Limb (tissue), 2 donors: Measurements from ENCODE around the gene TXNDC17.
"Not testable (repeated sequence)": the region's sequence is repeated elsewhere in the genome, so short reads cannot be mapped to it uniquely, and the experiment has no call there.

Source experiments
- DNase-seq, 2 donors: peaks; one replicate each; pipeline ENCODE4 v3.0.0-alpha.2; 2016; ENCODE audit errors: extremely low spot score in 2 of 2

The TXNDC17 gene

DNA sequence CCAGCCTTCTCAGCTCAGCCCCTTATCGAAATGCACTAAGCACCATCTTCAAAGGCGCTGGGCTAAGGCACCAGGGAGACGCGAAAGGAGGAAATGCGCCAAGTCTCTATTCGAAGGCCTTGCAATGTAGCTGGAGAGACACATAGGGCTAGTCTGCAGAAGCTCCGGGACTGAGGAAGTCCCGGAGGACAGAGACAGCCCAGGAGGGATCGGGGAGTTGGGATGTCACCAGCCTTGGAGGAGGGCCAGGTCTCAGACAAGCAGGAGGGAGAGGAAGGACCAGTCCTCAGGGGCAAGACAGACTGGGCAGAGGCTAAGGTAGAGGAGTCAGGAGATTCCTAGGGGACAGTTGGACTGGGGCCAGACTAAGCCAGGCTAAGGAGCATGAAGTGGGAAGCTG, 19.2 kb downstream of the TXNDC17 start:
- no peak for DNase-seq

DNA sequence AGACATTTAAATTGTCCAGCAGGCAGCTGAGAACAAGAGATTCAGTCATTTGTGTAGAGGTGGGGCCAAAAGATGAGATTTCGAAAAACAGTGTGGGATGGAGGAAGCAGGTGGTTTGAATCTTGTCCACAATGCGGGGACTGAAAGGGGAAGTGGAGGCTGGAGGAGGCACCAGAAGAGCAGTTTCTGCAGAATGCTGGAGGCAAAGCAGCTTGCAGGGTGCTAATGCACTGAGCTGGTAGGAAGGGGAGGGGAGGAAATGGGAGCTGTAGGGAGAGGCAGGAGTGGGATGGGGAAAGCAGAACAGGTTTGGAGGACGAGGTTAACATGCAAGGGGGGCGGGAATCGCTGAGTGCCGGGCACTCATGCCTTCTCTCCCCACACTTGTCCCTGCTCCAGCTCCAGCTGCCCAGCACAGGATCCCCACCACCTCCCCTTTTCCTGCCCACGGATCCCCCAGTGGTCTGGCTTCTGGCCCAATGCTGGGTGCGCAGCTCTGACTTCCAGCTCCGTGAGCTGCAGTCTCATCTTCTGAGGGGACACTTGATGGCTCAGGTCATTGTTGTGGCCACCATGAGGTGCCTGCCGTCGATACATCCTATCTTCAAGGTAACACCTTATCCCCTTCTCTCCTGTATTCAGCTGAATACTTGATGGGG, 20.1 kb downstream of the TXNDC17 start:
- DNase-seq = no peak

DNA sequence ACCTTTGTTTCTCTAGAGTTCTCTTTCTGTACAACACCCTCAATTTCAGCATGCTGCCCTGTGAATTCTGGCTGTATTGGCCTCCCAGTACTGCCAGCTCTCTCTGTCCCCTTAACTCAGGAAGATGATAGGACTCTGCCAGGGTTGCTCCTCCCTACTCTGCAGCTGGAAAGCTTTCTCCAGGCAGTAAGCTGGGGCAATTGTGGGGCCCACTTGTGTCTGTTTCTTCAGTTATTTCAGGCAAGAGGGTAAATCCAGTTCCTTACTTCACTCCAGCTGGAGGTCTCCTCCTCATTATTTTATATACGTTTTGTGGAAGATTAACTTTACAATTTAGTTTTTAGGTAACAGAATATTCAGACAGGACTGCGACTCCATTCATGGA, 20.6 kb downstream of the TXNDC17 start:
- DNase-seq = no peak

DNA sequence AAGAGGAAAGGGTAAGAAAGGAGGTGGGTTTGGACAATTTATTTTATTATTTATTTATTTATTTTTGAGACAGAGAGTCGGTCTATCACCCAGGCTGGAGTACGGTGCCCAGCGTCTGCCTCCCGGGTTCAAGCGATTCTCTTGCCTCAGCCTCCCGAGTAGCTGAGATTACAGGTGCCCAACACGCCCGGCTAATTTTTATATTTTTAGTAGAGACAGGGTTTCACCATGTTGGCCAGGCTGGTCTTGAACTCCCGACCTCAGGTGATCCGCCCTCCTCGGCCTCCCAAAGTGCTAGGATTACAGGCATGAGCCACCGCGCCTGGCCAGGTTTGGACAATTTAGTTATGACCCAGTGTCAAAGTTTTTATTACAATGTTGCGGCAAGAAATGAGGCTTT, 22.3 kb downstream of the TXNDC17 start:
- DNase-seq = not testable (repeated sequence)

DNA sequence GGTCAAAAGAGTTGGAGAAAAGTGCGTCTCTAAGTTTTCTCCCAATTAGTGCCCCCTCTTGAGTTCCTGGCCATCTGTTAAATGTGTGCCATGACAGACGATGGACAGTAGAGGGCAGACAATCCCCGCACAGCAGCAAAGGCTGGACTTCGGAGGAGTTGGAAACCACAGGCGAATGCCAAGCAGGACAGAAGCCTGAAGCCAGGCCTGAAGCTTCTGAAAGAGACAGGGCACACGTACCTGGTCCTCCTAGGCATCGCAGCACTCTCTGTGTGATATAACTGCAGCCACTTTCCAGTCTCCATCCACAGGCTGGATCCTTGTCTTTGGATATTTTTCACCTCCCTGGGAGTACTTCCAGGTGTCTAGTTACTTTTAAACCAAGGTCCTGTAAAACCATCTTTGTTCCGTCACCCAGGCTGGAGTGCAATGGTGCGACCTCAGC, 25.2 kb downstream of the TXNDC17 start:
- peak; percentile 75 to 82 for DNase-seq

DNA sequence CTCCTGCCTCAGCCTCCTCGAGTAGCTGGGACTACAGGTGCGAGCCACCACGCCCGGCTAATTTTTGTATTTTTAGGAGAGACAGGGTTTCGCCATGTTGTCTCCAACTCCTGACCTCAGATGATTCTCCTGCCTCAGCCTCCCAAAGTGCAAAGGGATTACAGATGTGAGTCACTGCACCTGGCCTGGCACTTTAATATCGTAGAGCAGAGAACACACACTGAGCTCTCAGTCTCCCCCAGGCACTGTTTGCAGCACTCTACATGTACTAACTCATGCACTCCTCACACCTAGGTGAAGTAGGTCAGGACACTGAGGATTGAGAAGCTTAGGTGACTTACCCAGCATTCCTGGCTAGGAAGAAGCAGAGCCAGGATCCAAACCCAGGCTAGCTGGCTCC, 25.7 kb downstream of the TXNDC17 start:
- DNase-seq = peak in 1 of 2 donors; percentile 9

DNA sequence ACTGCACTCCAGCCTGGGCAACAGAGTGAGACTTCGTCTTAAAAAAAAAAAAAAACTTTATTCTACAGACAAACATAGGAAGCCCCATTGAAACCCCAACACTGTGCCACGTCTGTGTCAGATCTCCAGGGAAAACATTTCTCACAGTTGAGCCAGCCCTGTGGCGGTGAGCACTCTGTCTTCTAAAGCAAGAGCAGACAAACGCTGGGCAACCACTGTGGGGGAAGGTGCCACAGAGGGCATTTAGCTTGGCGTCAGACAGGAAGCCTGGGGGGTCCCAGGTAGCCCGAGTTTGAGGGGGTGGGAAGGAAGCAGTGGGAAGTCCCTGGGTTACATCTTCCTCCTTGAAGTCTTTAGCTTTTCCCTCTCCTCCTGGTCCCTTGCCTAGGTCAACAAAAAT, 26.7 kb downstream of the TXNDC17 start:
- no peak for DNase-seq

DNA sequence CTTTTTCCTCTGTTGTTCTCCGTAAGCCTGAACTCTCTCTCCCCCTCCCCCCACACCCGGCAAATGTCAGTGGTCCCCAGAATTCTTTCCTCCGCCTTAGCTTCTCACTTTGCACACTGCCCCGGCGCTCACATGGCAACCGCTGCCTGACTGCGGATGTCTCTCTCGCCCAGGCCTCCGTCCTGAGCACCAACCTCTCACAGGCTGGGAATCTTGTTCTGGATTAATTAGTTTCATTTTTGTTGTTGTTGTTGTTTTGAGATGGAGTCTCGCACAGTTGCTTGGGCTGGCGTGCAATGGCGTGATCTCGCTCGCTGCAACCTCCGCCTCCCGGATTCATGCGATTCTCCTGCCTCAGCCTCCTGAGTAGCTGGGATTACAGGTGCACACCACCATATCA, 27.4 kb downstream of the TXNDC17 start:
- no peak for DNase-seq

DNA sequence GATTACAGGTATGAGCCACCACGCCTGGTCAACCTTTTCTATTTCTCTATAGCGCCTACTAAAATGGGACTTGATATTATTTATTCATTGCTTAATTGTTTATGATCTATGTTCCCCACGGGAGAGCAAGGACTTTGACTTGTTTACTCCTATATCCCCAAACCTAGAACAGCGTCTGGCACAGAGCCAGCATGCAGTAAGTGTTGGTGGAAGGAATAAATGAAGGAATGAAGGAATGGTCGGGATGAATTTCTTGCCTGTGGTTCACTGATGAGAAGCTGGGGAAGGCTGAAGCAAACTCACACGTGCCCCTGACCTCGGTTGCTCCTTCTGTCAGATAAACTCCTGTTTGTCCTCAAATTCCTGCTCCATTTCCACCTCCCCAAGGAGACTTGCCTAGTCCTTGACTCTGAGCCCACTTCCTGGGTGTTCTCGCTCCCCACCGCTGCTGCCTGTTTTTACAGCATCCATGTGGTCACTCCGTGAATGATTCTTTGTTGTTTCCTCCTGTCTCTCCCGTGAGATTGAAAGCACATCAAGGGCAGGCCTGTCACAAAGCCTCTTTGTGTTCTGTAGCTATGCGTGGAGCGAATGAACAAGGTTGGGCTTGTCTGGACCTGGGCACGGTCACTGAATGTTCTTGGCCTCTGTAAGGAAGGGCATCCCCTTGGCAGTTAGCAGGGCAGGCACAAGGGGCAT, 28.0 kb downstream of the TXNDC17 start:
- no peak for DNase-seq

DNA sequence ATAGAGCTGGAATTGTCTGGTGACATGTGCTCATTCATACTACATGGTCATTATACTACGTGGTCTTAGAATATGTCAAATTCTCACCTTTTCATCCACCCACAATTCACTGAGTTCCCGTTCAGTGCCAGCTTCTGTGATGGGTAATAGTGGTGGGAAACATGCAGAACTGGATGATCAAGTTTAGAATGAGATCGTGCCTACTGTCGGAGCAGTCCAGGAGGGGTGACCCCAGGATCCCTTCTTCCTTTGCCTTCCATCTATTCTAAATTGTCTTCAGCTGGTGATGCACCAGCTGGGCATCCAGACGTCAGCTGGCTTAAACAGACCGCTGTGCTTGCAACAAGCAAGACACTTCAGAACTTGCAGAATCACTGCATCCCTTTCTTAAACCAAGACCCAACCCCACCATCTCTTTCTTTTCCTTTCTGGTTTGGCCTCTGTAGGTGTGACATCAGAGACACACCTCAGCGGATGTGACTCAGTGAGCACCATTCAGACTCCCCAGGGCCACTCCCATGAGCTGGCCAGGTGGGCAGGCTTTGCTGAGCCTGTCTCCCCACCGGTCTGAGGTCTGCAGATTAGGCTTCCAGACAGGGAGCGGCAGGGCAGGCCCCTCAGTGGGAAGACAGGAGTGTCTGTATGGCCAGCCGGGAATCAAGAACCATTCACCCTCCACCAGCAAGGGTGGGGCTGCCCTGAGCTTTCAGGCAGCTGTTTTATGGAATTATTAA, 28.8 kb downstream of the TXNDC17 start:
- DNase-seq = no peak

DNA sequence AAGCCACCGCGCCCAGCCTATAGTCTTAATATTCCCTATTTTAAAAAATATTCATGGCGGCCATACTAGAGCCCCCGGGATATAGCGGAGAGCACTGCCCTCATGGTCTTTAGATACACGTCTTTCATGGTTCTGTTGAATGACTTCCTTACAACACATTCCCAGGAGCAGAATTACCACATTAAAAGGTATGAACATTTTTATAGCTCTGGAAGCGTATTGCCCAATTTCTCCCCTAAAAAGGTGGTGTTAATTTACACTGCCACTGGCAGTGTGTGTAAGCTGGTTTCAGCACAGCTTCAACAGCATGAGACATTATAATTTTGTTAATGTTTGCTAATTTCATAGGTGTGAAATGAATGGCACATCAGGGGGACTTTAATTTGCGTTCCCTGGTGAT, 29.7 kb downstream of the TXNDC17 start:
- DNase-seq = no peak

DNA sequence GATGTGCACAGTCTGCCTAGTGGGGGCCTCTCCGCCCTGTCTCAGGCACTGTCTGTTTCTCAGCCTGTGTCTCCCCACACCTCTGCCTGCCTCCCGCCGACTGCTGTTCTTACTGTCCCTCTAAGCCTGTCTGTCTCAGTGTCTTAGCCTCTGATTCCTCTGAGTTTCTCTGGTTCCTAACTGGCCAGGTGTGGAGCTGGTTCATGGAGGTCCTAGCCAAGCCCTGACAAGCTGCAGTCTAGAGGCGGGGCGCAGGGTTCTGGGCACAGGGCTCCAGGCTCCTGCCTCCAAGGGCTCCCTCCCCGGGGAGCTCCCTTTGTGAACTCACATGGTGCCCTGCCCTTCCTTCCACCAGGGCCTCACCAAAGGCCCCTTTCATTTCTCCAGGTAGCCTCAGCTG, 30.1 kb downstream of the TXNDC17 start:
- no peak for DNase-seq

DNA sequence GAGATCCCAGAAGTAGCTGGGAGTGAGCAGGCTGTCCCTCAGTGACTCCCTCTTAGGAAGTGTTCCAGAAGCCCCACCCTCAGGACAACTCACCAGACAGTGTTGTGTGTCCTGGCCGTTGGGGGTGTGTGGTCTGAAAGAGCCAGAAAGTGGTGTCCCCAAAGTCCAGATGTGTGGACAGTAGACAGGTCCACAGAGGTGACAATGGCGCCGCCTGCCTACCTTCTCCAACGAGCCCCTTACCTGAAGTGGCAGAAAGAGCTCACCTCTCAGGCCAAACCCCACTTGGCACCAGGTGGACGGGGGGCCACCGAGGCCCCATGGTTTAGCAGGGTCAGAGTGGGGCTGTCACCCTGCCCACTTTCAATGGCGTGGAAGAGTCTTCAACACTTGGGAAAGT, 30.6 kb downstream of the TXNDC17 start:
- DNase-seq = no peak

DNA sequence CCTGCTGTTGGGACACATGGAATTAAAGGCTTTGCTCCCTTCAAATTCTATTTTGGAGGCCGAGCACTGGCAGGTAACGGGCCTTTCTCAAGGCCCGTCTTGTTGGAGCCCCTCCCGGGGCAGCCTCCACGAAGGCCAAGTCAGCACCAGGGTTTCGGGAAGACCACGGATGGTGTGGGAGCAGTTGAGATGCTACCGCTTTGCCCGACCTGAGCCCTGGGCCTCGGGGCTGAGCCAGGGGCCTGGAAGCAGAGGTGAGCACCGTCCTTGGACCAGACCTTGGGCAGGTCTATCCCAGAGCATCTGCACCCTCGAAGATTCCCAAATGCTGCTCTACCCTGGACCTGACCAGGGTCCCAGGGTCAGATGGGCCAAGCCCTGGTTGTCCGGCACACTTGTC, 33.7 kb downstream of the TXNDC17 start:
- DNase-seq = no peak

DNA sequence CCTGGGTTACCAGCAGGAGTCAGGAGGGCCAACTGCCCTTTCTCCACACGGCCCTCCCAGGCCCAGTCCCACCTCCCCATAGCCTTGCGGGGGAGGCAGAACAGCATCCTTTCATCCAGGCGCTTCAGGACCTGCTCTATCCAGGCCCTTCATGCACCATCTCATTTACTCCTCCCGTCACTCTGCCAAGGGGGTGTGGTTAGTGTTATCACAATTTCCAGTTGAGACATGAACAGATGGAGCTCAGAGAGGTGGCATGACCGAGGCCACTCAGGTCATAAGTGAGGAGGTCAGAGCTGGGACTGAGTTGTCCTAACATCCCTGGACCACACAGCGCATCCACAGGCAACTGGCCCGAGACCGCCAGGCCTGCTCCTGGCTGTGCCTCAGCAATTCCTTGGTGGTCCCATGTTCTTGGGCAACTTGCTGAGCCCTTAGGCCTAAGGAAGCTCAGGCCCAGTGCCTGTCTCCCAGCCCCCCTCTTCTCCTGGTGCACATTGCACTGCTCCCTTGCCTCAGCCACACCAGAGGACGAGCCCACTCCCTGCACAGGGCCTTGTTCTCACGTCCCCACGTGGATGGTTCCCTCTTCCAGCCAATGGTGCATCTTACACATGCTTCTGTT, 34.5 kb downstream of the TXNDC17 start:
- DNase-seq = no peak

DNA sequence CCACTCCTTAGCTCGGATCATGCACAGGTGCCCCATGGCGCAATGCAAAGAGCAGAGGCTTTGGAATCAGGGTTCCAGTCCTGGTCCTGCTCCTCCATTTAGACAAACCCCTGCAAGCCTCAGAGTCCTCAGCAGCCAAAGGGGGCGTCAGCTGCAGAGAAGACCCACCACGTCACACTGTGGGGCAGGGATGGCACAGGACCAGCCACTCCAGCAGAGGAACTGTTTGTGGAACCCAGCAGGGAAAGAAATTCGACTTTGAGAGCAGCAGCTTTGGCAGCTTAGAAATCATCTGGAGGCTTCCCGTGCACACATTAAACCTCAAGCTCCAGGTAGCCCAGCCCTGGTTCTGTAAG, 35.9 kb downstream of the TXNDC17 start:
- DNase-seq = no peak

DNA sequence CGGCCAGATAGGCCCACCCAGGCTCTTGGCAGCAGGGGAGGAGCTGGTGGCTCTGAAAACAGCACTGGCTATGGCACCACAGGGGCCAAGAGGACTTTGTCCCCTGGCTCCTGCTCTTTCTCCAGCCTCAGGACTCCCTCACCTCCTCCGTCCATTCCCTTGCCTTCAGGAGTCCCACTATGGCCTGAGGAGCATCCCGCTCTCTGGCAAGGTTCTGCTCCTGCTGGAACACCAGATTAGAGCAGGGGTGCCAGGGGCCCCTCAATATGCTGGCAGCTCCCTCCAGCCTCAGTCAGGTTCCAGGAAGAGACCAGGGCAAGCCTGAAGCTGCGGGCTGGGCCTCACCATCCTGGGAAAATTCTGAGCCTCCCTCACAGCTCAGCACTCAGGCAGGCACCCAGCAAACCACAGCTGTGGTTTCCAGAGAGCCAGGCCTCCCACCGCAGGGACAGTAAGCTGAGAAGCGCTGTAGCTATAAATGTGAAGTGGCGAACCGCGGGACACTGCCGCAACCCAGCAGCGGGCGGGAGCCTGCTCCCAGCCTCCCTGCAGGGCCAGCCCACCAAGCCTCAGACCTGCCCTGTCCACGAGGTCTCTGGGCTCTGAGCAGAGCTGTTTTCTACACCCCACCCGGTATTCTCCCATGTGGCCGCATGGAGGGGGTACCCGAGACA, 36.4 kb downstream of the TXNDC17 start:
- peak in 1 of 2 donors; percentile 33 for DNase-seq

DNA sequence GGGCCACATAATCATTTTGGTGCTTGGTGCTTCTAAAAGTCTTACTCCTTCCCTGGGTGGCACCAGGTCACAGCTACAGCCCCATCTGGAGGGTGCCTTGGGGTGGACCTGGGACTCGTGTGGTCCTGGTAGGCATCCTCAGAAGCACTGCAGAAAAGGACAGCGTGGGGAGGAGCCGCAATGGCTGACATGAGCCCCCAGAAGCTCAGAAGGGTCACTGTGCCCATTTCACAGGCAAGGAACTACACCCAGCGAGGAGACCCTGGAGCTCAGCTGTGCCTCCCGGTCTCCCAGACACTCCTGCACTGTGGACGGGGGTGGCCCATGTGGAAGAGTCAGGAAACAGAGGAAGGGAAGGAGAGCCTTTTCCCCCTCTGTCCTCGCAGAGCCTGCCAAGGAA, 37.1 kb downstream of the TXNDC17 start:
- DNase-seq = no peak

DNA sequence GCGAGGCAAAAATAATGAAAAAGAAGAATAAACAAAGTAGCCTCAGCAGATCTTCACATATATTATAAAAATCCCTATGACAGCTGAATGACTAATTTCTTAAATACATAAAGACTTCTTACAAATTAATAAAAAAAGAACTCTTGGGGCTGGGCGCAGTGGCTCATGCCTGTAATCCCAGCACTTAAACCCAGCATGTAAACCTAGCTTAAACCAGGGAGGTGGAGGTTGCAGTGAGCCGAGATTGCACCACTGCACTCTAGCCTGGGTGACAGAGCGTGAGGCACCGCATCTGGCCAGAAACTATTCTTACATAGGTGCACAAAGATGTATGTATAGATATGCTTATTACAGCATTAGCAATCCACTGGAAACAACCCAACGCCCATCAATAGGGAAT, 38.4 kb downstream of the TXNDC17 start:
- DNase-seq = no peak

DNA sequence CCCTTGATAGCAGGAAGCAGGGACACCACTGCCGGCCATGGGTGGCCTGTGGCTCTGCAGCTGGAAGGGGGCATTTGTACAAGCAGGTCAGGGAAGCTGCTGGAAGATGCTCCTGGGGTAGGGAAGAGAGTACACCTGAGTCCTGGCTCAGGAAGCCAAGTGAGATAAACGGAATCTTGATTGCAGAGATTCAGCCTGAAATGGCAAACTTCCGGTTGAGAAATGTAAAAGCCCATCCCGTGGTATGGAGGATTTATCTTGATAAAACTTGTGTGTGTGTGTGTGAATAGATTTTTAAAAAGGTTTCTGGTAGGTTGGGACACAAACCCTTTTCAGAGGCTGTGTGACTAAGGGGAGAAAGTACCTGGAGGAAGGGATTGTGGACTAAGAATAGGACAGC, 40.3 kb downstream of the TXNDC17 start:
- no peak for DNase-seq

DNA sequence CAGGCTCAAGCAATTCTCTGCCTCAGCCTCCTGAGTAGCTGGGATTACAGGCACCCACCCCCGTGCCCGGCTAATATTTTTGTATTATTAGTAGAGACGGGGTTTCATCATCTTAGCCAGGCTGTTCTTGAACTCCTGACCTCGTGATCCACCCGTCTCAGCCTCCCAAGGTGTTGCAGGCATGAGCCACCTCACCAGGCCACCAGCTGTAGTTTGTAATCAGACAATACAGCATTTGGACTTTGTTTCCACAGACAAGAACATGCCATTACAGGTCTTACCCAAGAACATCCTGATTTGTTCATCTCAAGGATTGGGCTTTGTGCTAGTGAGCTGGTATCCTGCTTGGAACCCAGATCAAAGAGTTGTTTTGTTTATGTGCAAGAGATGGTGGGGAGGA, 40.8 kb downstream of the TXNDC17 start:
- DNase-seq = no peak

DNA sequence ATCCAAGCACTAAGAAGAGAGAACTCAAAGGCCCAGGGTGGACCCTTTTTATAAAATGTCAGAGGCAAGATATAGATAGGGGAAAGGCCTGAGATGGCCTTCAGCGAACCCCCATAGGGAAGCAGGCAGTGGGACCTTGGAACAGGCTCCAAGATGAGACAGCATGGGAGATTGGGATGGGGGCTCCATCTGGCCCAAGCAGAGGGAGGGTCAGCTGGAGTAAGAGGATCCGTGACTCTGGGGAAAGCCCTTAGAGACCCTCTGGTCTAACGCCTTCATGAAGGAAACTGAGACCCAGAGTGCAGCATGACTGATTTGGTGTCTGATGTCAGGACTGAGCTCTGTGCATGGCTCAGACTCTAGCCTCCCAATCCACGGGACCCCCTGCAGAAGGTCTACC, 41.5 kb downstream of the TXNDC17 start:
- DNase-seq = no peak
